ENCODE data around the gene TPP1.

The TPP1 gene

GRCh38 chr11:6569706-6570105 lies 49.5 kb downstream of the TPP1 start:
- no peak for DNase-seq (ENCODE audit: extremely low spot score)
- POLR2A ChIA-PET = interaction anchor here (0.6 kb wide), 1 partner anchor 113 kb away, joined by 4 read pairs; the partner anchor contains the start of gene MRPL17
- TF ChIP-seq CTCF (IDR thresholded peaks at IDR 0.05; ENCODE audit: control extremely low read depth, extremely low read depth, low read depth, missing control alignments) = no peak
- CTCF ChIA-PET = interaction anchor here (1.0 to 1.6 kb wide), 3 partner anchors 22 to 190 kb away, joined by 3 to 4 read pairs (median 4); no protein-coding TSS in a partner anchor

GRCh38 chr11:6568191-6568918 lies 50.9 kb downstream of the TPP1 start:
- TF ChIP-seq CTCF (IDR thresholded peaks at IDR 0.05; ENCODE audit: control extremely low read depth, extremely low read depth, low read depth, missing control alignments) = no peak
- ChIA-PET CTCF (interaction anchor here (1.0 to 1.6 kb wide), 5 partner anchors 9 to 39 kb away, joined by 3 to 4 read pairs (median 4); no protein-coding TSS in a partner anchor), POLR2A (no interaction called here)
- no peak for DNase-seq (ENCODE audit: extremely low spot score)

GRCh38 chr11:6567371-6567745 lies 51.9 kb downstream of the TPP1 start:
- CTCF ChIA-PET = interaction anchor here (1.6 kb wide), 1 partner anchor 38 kb away, joined by 4 read pairs; no protein-coding TSS in a partner anchor
- no peak for DNase-seq (ENCODE audit: extremely low spot score)
- no peak for TF ChIP-seq CTCF (IDR thresholded peaks at IDR 0.05; ENCODE audit: control extremely low read depth, extremely low read depth, low read depth, missing control alignments)
- POLR2A ChIA-PET = no interaction called here

GRCh38 chr11:6566704-6567370 lies 52.4 kb downstream of the TPP1 start:
- no peak for DNase-seq (ENCODE audit: extremely low spot score)
- CTCF ChIA-PET = interaction anchor here (0.9 kb wide), 1 partner anchor 36 kb away, joined by 3 read pairs; no protein-coding TSS in a partner anchor
- POLR2A ChIA-PET = no interaction called here
- TF ChIP-seq CTCF (IDR thresholded peaks at IDR 0.05; ENCODE audit: control extremely low read depth, extremely low read depth, low read depth, missing control alignments) = no peak

GRCh38 chr11:6565988-6566703 lies 53.1 kb downstream of the TPP1 start:
- DNase-seq (ENCODE audit: extremely low spot score) = no peak
- POLR2A ChIA-PET = no interaction called here
- CTCF ChIA-PET = interaction anchor here (0.9 to 1.3 kb wide), 3 partner anchors 10 to 123 kb away, joined by 3 read pairs; no protein-coding TSS in a partner anchor
- TF ChIP-seq CTCF (IDR thresholded peaks at IDR 0.05; ENCODE audit: control extremely low read depth, extremely low read depth, low read depth, missing control alignments) = no peak

- CTCF ChIA-PET = interaction anchor here (1.2 to 1.3 kb wide), 2 partner anchors 10 to 122 kb away, joined by 3 read pairs; no protein-coding TSS in a partner anchor
- no peak for DNase-seq (ENCODE audit: extremely low spot score)
- no peak for TF ChIP-seq CTCF (IDR thresholded peaks at IDR 0.05; ENCODE audit: control extremely low read depth, extremely low read depth, low read depth, missing control alignments)
- POLR2A ChIA-PET = no interaction called here
These were observed 53.9 kb downstream of the TPP1 start for GRCh38 chr11:6565325-6565724.

All from GM10248 (cell line).